NB4 (cell line): ENCODE data around the gene KIAA1671.
"Not testable (repeated sequence)": the region's sequence is repeated elsewhere in the genome, so short reads cannot be mapped to it uniquely, and the experiment has no call there.

Experiments
- DNase-seq: peaks from one replicate; pipeline ENCODE4 v3.0.0; 2010; ENCODE audit warnings: low read depth
- H3K4me3 ChIP-seq: one replicate; pipeline ENCODE4 v1.5.1; 2011; ENCODE audit warnings: mild to moderate bottlenecking, low read depth, low read length, moderate library complexity
- MAX ChIP-seq: IDR thresholded peaks from 2 replicates; pipeline ENCODE4 v1.6.1; 2011; ENCODE audit warnings: low read depth, low read length
- MYC ChIP-seq: IDR thresholded peaks from 2 replicates; pipeline ENCODE4 v1.6.1; 2011; ENCODE audit warnings: low read depth, low read length
- POLR2A ChIP-seq: IDR thresholded peaks from 2 replicates; pipeline ENCODE4 v1.6.1; 2011; ENCODE audit warnings: mild to moderate bottlenecking; ENCODE audit not compliant: insufficient read length; ENCODE audit errors: extremely low read depth
- TF ChIP-seq, protein P1 (sequence below): IDR thresholded peaks from one replicate; pipeline ENCODE4 v1.5.1; 2012; ENCODE audit warnings: low read depth, low read length

The KIAA1671 gene

DNA sequence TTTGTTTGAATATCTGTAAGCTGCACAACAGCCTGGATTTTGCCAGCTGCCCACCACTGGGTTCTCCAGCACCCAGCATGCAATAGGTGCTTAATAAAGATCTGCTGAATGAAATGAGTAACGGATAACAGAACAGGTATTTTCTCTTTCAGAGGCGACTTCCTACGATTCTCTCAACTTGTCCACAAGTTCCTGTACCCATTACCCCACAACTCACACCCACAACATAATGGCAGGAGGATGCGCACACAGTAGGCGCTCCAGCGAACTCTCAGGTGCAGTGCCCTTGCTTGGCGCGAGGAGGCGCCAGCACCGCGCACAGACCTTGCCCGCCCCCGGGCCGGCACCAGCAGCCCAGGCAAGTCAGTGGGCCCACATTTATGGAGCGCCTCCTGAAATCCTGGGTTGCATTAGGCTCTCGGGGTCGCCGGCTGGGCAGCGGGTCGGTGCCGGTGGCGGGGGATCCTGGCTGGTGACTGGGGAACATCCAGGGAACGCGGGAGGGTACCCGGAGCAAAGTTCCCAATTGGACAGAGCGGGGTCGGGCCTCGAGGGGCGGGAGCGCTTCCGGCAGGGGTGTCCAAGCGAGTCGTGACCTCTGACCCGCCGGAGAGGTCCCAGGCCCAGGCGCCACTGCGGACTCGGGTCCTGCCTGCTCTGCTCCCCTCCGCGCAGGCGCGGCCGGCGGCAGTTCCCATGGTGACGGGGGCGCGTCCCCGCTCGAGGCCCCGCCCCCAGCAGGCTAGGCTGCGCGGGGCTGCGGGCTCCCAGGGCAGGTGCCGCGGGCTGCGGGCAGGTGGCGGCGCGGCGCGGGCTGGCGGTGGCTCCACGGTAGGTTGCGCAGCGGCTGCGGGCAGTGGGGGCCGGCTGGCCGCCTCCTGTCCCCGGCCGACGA lies at the start of gene KIAA1671:
KIAA1671 (plus strand) TSS at position 775 of the 895 bp plus-strand sequence. CDS start 75,284 bp downstream, outside the sequence.
- H3K4me3 ChIP-seq: peak within 1 kb of the TSS; percentile 34
- peak; percentile 56 for DNase-seq
- no peak for TF ChIP-seq POLR2A
- TF ChIP-seq, protein P1, sequence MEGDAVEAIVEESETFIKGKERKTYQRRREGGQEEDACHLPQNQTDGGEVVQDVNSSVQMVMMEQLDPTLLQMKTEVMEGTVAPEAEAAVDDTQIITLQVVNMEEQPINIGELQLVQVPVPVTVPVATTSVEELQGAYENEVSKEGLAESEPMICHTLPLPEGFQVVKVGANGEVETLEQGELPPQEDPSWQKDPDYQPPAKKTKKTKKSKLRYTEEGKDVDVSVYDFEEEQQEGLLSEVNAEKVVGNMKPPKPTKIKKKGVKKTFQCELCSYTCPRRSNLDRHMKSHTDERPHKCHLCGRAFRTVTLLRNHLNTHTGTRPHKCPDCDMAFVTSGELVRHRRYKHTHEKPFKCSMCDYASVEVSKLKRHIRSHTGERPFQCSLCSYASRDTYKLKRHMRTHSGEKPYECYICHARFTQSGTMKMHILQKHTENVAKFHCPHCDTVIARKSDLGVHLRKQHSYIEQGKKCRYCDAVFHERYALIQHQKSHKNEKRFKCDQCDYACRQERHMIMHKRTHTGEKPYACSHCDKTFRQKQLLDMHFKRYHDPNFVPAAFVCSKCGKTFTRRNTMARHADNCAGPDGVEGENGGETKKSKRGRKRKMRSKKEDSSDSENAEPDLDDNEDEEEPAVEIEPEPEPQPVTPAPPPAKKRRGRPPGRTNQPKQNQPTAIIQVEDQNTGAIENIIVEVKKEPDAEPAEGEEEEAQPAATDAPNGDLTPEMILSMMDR: peak; percentile 70
- TF ChIP-seq MYC: no peak
- no peak for TF ChIP-seq MAX

DNA sequence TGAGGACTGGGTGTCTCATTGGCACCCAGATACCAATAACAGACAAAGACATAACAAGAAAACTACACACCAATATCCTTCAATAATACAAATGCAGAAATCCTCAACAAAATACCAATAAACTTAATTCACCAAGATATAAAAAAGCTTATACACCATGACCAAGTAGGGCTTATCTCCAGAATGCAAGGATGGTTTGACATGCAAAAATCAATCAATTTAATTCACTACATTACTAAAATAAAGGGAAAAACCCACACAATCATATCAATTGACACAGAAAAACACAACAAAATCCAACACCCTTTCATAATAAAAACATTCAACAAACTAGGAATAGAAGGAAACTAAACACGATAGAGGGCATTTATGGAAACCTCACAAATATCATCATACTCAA lies 46.6 kb upstream of the KIAA1671 start:
- no peak for TF ChIP-seq MAX
- TF ChIP-seq MYC: no peak
- TF ChIP-seq POLR2A: no peak
- TF ChIP-seq, protein P1: no peak
- no peak overlapping the region for H3K4me3 ChIP-seq
- no peak for DNase-seq

DNA sequence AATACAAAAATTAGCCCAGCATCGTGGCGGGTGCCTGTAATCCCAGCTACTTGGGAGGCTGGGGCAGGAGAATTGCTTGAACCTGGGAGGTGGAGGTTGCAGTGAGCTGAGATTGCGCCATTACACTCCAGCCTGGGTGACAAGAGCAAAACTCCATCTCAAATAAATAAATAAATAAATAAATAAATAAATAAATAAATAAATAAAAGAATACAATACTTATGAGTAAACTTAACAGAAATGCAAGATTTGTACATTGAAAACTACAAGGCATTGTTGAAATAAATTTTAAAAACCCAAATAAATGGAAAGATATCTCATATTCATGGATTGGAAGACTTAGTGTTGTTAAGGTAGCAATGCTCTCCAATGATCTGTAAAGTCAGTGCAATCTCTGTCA lies 45.4 kb upstream of the KIAA1671 start:
- H3K4me3 ChIP-seq, DNase-seq: not testable (repeated sequence)

DNA sequence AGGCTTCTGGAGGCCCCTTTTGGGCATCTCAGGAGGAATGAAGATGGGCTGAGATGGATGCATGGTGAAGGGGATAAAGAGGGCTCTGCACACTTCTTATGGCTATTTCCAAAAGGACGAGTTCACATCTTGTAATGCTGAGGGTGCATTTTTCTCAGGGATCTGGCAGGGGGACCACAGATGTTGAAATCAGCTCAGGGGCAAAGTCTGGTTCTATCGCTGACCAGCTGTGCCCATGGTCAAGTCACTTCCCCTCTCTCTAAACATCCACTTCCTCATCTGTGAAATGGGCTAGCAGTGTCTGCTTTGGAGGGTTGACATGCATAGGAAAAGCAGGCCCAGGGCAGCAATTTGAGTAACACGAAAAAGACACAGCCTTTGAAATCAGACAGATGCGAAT lies 32.5 kb upstream of the KIAA1671 start:
- H3K4me3 ChIP-seq: no peak overlapping the region
- TF ChIP-seq MAX (no peak), POLR2A (no peak), MYC (no peak)
- TF ChIP-seq, protein P1: no peak
- DNase-seq: peak; percentile 19

GRCh38 chr22:24925586-24926427 lies 26.7 kb upstream of the KIAA1671 start:
- H3K4me3 ChIP-seq: no peak overlapping the region
- DNase-seq: no peak
- TF ChIP-seq MYC: no peak

- no peak for TF ChIP-seq POLR2A
- no peak for TF ChIP-seq MYC
- TF ChIP-seq, protein P1: no peak
- no peak for TF ChIP-seq MAX
- H3K4me3 ChIP-seq: no peak overlapping the region
Measured at GRCh38 chr22:24926428-24926725, 26.1 kb upstream of the KIAA1671 start.

More at GRCh38 chr22:24926428-24926725, 26.1 kb upstream of the KIAA1671 start:
- DNase-seq: no peak
